ENCODE results near the gene CCDC142.

CCDC142 gene

DNA sequence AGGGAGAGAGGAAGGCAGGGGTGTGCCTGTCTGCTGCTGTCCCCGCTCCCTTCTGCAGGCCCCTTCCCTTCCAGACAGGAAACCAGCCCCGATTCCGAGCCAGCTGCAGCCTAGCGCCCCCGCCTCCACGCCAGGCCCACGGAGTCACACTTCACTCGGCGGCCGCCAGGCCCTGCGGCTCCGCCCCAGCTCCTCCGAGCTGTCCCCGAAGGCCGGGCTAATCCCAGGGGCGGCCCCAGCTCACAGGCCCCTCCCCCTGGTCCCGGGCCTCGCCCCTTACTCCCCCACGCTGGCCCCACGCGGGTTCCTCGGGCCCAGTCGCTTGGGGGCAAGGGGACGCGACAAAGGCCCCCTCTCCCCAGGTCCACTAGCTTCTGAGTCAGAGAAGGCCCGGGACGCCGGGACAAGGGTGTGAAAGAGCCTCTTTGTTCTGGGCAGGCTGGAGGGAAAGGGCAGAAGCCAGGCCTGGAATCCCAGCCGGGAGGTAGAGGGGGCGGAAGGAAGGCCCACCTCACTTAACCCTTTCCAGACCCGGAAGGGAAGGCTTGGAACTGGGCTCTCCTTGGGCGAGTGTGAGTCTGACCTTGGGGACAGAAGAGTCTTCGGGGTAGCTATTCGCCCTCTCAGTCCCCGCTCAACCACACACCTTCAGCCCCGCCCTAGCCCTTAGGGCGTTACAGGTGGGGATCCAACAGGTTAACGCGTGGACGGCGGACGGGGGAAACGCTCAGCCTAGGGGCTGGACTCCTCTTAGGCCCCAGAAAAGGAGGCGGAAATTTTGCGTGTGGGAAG, 42.2 kb downstream of the CCDC142 start:
- peak; percentile 61 for DNase-seq

DNA sequence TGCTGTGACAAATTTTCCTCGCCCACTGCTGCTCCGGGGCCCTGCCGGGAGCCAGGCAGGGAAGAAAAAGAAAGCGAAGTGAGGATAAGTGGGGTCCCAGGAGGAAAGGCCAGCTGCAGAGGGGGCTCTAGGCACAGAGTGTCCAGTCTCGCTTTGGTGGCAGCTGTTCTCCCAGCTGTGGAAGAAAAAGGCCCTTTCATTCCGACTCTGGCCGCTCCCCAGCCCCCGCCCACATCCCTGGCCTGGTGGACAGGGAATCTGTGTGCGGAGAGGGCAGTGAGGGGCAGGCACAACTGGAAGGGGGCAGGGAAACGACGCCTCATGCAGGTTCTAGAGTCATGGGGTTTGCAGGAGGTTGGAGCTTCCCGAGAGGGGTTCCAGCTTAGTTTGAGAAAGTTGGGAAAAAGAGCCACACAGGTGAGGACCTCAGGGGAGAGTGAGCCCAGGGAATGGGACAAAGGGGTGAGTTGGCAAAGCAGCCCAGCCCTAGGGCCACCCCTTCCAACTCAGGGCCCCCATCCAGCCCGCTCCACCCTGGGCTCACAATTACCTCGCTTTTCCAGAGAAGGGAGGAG, 42.9 kb downstream of the CCDC142 start:
- DNase-seq, result no peak

DNA sequence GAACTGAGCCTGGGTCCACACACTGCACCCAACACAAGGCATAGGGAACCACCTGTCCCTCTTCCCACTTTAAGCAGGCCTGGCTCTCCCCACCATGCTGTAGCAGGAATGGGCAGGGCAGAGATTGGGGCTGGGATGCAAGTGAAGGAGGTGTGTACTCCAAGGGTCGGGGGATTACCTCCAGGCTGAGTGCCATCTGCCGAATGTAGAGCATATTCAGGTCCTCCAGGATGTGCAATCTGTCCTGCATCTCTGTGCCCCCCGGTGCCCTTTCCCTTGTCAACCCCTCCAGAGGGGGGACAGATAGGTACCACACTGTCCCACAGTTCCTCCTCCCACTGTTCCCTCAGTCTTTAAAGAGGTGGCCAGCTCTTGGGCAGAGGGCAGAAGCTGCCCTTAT, 43.4 kb downstream of the CCDC142 start:
- DNase-seq, result no peak

DNA sequence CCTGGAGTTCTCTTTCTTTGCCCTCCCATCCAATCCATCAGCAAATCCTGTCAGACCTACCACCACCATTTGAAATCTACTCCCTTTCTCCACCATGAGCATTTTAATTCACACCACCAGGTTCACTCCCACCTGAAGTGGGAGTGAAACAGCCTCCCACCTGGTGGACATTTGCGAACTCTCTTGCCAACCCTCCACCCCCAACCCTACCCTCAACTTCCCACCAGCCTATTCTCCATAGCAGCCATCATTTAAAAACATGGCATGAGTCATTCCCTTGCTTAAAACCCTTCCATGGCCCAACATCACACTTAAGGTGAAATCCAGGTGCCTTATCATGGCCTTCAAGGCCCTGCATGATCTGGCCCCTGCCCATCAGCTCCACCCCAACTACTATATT, 44.5 kb downstream of the CCDC142 start:
- DNase-seq, result no peak

DNA sequence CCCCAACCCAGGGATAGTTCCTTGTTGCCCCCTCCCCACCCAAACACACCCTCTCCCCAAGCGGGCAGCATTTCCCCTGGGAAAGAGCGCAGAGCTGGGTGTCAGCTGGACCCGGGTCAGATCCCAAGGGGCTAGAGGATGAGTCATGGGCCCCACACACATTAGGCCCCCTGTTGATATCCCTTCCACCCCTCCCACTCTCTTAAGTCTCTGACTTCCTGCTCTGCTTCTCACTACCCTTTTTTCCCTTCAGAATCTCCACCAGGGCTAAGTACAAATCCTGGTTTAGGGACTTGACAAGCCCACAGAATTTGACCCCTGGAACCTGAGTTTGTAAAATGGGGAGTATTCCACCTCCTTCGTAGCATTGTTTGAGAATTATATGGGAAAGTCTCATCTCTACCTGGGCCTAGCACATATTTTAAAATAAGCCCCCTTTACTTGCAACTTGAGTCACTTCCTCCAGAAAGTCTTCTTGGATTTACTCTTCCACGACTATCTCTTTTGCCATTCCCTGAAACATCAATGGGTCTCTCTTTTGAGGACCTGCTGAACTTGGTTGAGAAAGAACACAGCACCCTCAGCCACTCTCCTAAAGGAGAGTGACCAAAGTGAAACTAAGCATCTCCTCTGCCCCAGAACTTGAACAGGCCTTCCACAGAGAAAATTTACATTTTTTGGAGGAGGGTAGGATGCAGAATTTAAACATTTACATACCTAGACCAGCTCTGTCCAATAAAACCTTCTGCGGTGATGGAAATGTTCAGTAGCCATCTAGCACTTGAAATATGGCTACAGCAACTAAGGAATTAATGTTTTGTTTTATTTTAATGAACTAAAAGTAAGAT, 45.7 kb downstream of the CCDC142 start:
- no peak for DNase-seq

DNA sequence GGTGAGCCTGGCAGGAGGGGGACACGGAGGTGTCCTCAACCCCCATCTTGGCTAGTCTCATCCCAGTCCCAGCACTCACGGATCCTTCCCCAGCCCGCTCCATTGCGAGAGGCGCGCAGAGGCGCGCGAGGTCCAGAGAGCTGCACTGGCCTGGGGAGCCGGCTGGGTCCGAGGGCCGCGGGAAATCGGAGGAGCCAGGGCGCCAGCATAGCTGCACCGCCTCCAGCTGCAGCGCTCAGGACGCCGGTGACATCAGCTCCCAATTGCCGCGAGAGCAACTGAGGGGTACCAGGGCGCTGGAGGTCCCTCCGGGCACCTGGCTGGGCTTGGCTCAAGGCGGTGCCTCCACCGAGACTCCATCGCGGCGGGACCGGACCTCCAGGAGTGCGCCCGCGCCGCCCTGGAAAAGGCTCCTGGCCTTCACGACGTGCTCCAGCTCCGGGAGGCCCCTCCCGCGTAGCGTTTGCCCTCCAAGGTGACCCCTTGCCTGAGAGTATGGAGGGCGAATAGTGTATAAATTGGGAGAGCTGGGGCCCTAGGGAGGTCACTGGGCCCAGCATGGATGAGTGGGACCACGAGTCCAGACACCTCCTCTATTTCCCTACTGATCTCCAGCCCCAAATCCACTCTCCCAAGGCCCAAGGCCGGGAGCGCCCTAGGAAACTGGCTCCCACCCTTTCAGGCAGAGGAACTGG, 46.5 kb downstream of the CCDC142 start:
- no peak for DNase-seq

DNA sequence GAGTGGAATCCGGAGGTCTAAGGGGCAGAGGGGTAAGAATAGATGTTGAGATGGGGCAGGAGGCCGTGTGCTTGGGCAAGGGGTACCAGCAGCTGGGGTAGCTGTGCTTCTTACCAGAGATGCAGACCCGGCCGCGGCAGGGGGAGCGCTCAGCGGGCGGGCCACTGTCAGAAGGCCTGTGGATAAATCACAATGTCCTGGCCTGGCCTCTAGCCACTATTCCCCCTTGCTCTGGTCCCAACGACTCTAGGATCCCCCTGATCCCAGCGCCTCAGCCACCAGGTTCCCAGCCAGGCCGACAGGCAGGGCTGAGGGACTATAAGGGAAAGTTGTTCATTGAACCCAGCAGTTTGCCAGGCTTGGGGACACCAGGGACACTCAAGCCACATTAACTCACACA, 52.3 kb downstream of the CCDC142 start:
- DNase-seq, result no peak

DNA sequence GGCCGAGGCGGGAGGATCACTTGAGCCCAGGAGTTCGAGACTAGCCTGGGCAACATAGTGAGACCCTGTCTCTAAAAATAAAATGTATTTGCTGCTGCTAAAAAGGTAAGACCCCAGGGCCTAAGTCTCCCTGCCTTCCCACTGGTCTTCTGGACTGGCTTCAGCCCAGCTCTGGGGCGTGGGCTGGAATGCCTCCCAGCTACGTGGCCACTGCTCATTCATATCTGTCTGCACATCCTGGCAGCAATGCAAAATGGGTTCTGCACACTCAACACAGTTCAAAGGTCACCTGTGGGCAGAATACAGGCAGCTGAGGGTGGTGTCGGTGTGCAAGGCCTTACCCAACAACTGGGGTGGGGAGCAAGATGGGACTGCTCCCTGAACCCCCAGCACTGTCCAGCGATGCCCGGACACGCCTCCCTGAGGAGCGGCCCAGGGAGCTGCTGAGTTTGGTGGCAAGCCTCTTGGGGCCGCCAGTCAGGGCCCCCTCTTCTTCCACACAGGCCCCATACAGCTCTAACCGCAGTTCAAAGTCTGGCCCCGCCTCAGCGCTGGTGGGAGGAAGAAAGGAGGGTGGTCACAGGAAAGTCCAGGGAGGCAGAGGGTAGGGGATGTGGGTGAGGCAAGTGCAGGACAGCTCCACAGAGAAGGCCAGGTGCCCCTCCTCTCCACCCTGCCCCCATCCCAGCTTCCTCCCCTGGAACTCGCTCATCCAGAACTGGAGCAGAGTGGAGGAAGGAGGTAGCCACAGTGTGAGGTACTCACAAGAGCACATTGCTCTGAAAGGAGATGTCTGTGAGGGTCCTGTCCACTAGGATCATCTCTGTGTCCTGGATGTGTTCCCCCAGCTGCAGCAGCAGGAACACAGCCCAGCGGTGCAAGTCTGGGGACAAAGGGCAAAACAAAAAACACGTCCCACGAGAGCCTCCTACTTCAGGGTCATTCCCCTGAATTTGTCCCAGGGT, 53.0 kb downstream of the CCDC142 start:
- no peak for DNase-seq

DNA sequence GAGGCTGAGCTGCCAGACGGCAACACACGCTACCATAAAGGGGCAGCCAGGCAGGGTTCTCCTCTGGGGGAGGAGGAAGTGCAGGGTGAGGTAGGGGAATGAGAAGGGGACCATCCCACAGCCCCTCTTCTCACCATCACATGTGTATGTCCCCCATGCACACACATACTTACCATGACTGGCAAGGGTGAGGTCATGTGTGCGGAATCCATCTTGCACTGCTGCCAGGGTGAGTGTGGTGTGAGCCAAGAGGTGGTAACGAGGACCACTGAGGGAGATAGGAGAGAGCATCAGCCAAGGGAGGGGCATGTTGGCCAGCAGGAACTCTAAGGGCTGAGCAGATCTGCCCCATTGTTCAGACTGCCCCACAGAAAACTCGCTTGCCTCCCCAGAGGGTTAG, 54.1 kb downstream of the CCDC142 start:
- no peak for DNase-seq

DNA sequence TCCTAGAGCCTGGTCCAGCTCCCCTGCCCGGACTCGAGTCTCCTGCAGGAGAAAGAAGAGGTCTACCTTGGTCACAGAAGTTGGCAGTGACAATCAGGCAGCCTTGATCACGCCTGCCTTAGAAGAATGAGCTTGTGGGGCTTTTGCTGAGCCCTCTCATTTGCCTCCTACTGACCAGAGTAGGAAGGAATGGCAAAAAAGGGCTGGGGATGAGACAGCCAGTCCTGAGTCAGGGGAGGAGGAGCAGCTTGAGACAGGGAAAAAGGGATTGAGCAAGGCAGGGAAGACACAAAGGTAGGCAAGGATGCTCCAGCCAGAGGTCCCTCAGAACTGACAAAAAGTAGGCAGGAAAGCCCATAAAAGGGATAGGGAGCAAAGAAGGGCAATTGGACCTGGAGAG, 55.2 kb downstream of the CCDC142 start:
- no peak for DNase-seq

DNA sequence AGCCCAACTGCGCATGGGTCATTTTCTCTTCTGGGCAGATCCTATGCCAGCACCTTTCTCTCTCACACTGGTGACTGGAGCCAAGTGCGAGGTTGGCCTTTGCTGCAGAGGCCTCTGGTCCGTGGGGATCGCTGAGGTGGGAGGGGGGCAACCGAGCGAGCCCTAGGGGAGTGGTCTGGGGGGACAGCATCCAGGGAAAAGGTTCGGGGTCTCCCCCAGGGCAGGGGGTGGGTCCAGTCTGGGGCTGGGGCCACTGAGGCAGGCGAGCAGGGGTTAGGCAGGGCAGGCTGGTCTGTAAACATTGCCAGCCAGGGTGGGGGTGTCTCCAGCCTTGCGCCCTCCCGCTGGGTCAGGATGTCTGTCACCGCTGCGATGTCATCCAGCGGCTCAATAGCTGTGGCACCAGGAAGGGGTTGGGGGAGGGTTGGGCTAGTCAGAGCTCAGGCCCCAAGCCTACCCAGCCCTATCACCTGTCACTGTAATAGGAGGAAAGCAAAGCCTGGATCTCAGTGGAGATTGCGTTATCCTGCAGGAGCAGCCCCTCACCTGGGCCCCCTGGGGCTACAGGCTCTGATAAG, 56.5 kb downstream of the CCDC142 start:
- no peak for DNase-seq

DNA sequence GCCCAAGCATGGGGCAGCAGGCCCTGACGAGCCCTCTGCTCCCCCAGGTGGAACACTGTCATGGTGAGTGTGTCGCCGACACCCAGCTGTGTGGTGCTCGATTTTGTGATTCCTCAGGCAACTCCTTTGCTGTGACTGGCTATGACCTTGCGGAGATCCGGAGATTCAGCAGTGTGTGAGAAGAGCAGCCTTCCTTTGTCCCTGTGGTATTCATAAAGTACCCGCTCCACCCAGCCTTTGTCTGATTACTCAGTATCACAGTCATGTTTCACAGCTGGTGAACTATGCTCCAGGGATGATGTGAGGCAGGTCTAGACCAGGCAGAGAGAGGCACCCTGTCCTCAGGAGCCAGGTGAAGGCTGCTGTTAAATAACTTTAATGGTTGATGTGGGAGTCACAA, 57.3 kb downstream of the CCDC142 start:
- DNase-seq, result no peak

DNA sequence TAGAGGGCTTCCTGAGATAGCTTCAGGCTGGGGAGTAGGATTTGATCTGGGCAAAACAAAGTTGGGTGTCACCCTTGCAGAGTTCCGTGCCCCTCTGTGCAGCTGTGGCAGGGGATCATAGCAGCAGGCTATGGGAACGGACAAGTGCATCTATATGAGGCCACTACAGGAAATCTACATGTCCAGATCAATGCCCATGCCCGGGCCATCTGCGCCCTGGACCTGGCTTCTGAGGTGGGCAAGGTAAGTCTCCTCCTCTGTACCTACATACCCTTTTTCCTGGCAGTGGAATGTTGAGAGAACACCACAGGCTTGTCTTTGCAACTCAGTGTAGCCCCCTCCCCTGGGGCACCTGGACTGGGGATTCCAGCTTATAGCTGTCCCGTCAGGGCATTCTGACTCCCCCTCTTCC, 57.8 kb downstream of the CCDC142 start:
- DNase-seq, result no peak

DNA sequence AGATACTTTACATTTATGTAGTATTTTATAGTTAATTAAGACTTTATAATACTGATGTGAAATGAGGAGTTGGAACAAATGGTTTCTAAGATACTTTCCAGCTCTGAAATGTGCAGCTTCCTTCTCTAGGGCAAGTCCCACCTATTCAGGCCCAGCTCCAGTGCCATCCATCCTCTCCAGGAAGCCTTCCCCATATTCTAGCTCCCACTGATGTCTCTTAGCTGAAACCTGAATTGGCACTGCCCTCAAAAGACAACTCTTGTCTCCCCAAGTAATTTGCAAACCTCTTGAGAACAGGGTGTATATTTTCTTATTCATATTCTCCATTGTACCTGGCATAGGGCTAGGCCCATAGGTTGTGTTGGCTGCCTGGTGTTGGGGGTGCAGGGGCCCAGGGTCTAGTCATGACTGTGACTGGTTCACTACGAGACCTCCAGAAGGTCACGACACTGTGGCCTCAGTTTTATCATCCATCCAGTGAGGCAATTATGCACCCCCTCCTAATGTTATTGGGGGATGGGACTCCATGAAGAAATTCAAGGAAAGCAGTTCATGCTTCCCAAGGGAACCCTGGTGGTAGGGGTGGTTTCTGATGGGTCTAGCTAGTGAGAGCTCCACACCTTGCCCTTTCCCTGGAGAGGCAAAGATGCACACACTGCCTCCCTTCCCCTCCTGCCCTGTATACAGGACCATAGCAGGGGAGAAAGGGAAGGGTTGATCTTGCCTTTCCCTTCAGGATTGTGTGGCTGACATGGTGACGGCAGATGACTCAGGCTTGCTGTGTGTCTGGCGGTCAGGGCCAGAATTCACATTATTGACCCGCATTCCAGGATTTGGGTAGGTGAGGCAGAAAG, 58.4 kb downstream of the CCDC142 start:
- DNase-seq, result no peak
